GM13977 (cell line): ENCODE results near the gene PXK.

Experiments used
- DNase-seq: peaks from one replicate; pipeline ENCODE4 v3.0.0; 2012; ENCODE audit warnings: low spot score
- CTCF ChIP-seq: IDR thresholded peaks from 2 replicates; pipeline ENCODE4 v1.5.1; 2012; ENCODE audit warnings: mild to moderate bottlenecking, control low read depth; ENCODE audit not compliant: insufficient read depth; ENCODE audit errors: extremely low read depth, missing control alignments
- in situ Hi-C: fragments of 300-500 bp; cut with MboI; formaldehyde crosslinking; loops from one replicate; pipeline ENCODE4 v1.12.0; 2022; ENCODE audit warnings: low sequenced_read_pairs, low pct_unique_long_range_greater_than_20kb, mixed read lengths, inconsistent platforms; ENCODE audit not compliant: unreplicated experiment

The PXK gene

DNA sequence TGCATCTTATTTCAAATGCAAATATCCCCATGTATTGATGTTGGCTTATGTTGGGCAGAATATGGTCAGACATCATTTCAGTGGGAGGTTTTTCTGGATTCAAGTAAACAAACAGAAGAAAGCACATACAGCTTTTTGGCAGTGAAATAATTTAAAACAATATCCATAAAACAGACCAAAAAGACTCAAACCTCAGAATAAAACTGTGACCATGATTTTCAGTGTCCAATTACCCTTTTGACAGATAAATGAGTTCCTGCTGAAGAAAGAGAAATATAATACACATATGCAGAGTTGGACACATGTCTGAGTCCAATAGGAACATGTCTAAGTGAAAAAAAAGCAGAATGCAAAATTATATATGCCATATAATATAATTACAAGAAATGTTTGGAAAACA, 39.1 kb downstream of the PXK start:
- no peak for TF ChIP-seq CTCF
- in situ Hi-C loops, result no loop called here
- DNase-seq, result no peak

DNA sequence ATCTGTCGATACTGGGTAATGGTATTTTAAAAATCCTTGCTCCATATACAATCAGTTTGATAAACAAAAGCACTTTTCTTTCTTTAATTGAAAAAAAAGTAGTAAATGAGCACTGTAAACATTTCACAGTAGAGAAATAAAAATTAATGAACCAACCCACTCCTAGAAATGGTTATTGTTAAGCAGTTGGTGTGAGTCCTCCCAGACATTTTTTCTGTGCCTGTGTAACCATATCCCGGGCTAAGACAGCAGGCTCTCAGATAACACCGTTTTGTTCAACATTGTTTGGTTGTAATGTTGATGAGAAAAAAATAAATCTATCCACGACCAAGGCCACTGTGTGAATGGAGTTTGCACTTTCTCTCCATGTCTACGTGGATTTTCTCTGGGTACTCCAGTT, 42.6 kb downstream of the PXK start:
- in situ Hi-C loops, result no loop called here
- no peak for DNase-seq
- TF ChIP-seq CTCF, result no peak

- no peak for TF ChIP-seq CTCF
- in situ Hi-C loops, result no loop called here
- no peak for DNase-seq
These were observed 44.5 kb downstream of the PXK start for GRCh38 chr3:58377168-58377567.

DNA sequence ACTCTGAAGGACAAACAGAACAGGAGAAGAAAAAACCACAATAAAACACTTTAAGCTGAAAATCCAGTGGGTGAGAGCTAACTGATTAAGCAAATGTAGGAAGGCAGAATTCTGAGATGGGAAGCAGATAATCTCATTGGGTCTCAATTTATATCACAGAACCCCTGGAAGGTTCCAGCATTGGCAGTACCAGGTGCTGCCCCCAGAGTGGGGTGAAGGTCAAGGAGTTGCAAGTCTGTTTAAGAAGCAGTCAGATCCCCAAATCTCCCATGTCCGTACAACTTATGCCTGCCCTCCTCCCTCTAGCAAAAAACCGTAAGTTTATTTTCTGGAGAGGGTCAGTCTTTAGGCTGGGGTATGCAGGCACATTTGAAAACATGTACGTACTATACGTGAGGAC, 45.1 kb downstream of the PXK start:
- DNase-seq, result no peak
- no peak for TF ChIP-seq CTCF
- in situ Hi-C loops, result no loop called here

DNA sequence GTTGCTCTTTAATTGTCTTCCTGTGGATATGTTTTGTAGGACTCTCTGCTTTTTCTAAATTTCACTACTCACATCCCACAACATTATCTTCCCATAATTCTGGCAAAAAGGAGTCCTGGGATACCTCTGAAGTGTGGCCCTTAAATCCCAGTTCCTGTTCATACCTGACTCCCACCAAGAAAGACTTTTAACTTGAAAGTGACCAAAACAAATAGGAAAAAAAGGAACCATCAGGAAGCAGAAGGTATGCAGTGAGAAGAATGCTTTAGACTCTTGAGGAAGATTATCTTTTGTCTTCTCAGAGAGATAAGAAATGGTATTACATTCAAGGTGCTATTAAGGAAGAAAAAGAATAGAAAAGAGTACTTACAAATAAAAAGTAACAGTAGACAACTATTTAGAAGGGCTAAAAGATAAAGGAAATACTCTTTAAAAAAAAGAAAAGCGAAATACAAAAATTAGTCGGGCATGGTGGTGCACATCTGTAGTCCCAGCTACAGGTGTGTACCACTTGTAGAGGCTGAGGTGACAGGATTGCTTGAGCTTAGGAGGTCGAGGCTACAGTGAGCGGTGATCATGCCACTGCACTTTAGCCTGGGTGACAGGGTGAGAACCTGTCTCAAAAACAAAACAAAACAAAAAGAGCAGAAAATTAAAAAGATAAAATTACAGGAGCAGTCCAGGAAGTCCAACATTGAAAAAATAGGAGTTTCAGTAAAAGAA, 46.8 kb downstream of the PXK start:
- in situ Hi-C loops, result no loop called here
- no peak for TF ChIP-seq CTCF
- DNase-seq, result no peak

- no peak for DNase-seq
- in situ Hi-C loops, result no loop called here
- no peak for TF ChIP-seq CTCF
These were observed 50.8 kb downstream of the PXK start for GRCh38 chr3:58383476-58383875.
